ENCODE results near the gene OAS3.

DNA sequence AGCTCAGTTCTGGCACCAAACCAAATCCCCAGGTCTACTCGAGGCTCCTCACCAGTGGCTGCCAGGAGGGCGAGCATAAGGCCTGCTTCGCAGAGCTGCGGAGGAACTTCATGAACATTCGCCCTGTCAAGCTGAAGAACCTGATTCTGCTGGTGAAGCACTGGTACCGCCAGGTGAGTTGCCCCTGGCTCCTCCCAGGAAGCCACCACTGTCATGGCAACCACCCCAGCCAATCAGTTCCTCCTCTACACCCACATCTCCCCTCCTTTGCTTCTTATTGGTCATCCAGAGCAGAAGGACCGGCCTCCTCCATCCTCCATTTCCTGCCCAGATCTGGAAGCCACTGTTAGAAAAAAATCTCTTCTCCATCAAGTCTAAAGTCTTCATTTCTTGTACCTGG is 22.8 kb downstream of the OAS3 start:
- TF ChIP-seq POLR2AphosphoS5 (IDR thresholded peaks at IDR 0.05) (no peak), CTCF (IDR thresholded peaks at IDR 0.05) (no peak), EP300 (IDR thresholded peaks at IDR 0.05) (no peak)

All from suprapubic skin (tissue), 4 donors.